T-helper 17 cell (primary cell): ENCODE measurements around the gene ANKRD53. TPM values are rescaled to one million over a fixed set of nuclear protein-coding genes. Genes with fewer than 3 reads are reported as not detected.
A peak's percentile ranks its signal among the peaks of the same experiment; 100 is the strongest.
"Not testable (repeated sequence)": the region's sequence is repeated elsewhere in the genome, so short reads cannot be mapped to it uniquely, and the experiment has no call there.

ENCODE experiments used
- ATAC-seq: fragments of 150-1000 bp; cut with Tn5 transposase; 2 replicates; pipeline ENCODE4 v1.10.0; 2021; ENCODE audit warnings: mild to moderate bottlenecking, moderate library complexity
- DNase-seq, 3 donors: peaks; one replicate each; pipeline versions ENCODE4 v3.0.0 to v3.0.0-alpha.2; 2020 to 2021
- H3K9me3 ChIP-seq: one replicate; pipeline ENCODE4 v1.7.0; 2013; ENCODE audit warnings: low read length, mild to moderate bottlenecking; ENCODE audit not compliant: control insufficient read depth, poor library complexity, severe bottlenecking
- H3K27ac Mint-ChIP-seq: one replicate; pipeline ENCODE4 v1.8.0; 2022; ENCODE audit warnings: mild to moderate bottlenecking, moderate library complexity, mixed read lengths
- H3K27me3 Mint-ChIP-seq: one replicate; pipeline ENCODE4 v1.8.0; 2022; ENCODE audit warnings: mixed read lengths
- H3K36me3 Mint-ChIP-seq: one replicate; pipeline ENCODE4 v1.8.0; 2022; ENCODE audit warnings: low read depth, mixed read lengths
- H3K4me1 Mint-ChIP-seq: one replicate; pipeline ENCODE4 v1.8.0; 2022; ENCODE audit warnings: mild to moderate bottlenecking, mixed read lengths
- H3K4me3 Mint-ChIP-seq: one replicate; pipeline ENCODE4 v1.8.0; 2022; ENCODE audit warnings: mild to moderate bottlenecking, moderate library complexity, mixed read lengths
- total RNA-seq, 4 donors: library from RNA in 2 of 4; stranded (reverse) in 2 of 4; gene quantifications; one replicate each; pipeline ENCODE4 v1.2.3 and lab custom pipeline; 2022 to 2026

The ANKRD53 gene
- total RNA-seq, 2 donors from 2014 or later, result 0.34 to 0.80 TPM

DNA sequence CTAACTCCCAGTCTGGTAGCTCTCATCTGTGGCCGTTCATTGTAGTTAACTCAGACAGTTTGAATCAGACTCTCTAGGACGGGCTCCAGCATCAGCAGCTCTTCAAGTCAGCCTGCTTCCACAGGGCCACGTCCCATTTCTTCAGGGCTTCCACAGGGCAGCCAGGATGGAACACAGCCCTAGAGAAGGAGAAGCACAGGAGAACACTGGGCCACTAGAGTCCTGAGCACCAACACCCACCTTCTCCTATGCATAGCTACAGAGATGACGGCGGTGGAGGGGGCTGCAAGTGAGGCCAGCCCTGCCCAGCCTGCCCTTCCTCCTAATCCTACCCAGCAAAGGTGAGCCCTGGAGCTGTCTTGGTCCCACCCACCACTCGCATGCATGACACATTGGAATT, 26.4 kb downstream of the ANKRD53 start:
- H3K9me3 ChIP-seq, result no peaks in the 10 kb centered on the region
- H3K4me3 Mint-ChIP-seq, result no peak overlapping the region
- H3K27ac Mint-ChIP-seq, result no peak overlapping the region
- ATAC-seq, result no peak
- H3K36me3 Mint-ChIP-seq, result no peaks in the 10 kb centered on the region
- DNase-seq, result no peak
- peaks cover 18% of the 10 kb centered on the region for H3K27me3 Mint-ChIP-seq
- peaks cover 8% of the 10 kb centered on the region for H3K4me1 Mint-ChIP-seq

DNA sequence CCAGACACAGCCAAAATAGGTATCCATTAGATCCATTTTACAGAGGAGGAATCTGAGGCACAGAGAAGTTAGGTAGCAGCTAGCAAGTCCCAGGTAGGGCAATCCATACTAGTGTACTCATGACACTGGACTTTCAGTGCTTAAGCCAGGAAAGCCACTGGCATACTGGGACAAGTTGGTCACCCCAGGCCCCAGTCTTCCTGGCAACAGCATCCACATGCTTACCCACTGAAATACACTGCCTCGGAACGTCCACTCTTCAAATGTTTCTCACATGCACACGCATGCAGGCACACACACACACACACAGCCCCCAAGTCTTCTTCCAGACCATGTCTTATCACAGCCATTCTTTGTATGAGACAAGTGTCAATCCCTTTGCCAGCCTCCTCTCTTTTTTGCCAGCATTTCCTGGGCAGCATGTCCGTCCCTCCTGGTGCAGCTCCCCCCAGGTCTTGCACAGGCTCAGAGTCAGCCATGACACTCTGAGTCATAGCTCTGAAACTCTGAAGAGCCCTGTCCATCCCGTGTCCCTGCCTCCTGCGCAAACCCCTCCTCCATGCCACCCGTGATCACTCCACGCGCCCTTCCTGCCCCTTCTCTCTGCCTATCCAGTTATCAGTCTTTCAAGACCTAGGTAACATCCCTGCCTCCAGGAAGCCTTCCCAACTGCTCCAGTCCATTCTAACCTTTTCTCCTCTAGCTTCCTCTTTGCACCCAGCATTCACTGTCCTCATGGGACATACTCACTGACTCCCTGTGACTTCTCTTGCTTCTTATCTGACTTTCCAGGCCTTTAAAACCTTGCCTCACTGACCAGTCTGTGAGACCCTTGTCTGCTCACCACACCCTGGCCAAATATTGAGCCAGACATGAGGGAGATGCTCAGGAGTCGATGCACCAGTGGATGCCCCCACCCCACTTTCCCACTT, 27.1 kb downstream of the ANKRD53 start:
- no peak overlapping the region for H3K27ac Mint-ChIP-seq
- H3K4me1 Mint-ChIP-seq, result peaks cover 8% of the 10 kb centered on the region

DNA sequence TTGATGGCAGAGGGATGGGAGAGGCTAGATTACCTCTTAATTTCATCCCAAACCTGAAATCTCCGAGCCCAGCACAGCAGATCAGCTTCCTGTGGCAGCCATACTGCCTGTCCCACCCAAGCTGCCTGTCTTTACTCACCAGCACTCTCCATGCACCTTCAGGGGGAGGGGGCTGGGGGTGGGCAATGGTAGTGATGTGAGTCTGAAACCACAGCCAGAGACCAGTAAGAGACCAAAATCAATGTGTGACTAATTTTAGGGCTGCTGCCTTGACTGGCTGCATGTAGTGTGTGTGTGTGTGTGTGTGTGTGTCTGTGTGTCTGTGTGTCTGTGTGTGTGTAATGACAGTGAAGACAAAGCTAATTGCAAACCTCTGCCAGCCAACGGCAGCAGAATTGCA, 27.9 kb downstream of the ANKRD53 start:
- Mint-ChIP-seq H3K36me3 (peaks cover 2% of the 10 kb centered on the region), H3K27ac (no peak overlapping the region), H3K4me3 (no peak overlapping the region), H3K4me1 (peaks cover 6% of the 10 kb centered on the region), H3K27me3 (peaks cover 24% of the 10 kb centered on the region)
- ATAC-seq (no peak), DNase-seq (no peak)
- H3K9me3 ChIP-seq, result no peaks in the 10 kb centered on the region

More for the DNA sequence above, 27.1 kb downstream of the ANKRD53 start:
- Mint-ChIP-seq H3K27me3 (peaks cover 24% of the 10 kb centered on the region), H3K36me3 (peaks cover 2% of the 10 kb centered on the region), H3K4me3 (no peak overlapping the region)
- H3K9me3 ChIP-seq, result no peaks in the 10 kb centered on the region
- ATAC-seq (no peak), DNase-seq (no peak)

DNA sequence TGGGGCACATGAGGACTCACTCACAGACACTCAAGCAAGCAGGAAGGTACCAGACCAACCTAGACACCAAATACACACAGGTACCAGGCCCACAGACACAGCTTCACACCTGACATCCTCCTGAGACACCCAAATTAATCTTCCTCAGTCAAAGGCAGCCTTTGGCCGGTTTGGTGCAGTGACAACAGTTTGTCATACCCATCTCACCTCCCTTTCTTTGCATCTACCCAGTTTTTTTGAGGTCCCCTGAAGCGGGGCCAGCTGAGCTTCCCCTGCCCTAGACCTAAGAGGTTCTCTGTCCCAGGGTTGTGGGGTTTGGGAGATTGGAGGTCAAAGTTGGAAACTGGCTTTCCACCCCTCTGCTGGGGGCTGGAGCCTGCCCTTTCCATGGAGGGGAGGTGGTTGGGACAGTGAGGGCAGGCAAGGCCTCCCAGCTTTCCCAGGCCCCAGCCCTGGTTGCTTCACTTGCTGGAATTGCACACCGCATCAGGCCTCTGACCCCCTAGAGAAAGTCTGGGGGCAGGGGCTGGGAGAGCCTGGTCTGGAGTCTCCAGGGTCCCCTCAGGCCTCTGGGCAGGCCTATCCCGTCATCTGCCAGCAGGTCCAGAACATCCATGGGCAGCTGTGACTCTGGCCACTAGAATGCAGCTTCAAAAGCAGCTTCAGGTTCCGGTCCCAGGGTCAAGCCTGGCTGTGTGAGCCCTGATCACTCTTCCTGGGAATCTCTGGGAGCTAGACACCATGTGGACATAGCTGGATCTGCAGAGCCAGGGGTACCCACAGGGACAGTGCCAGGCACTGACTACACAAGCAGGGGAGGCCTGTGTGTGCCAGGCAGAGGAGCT, 28.7 kb downstream of the ANKRD53 start:
- ATAC-seq (no peak), DNase-seq (no peak)
- H3K9me3 ChIP-seq, result no peaks in the 10 kb centered on the region
- Mint-ChIP-seq H3K27me3 (peaks cover 32% of the 10 kb centered on the region), H3K4me3 (no peak overlapping the region), H3K27ac (no peak overlapping the region), H3K36me3 (peaks cover 2% of the 10 kb centered on the region), H3K4me1 (peaks cover 6% of the 10 kb centered on the region)

DNA sequence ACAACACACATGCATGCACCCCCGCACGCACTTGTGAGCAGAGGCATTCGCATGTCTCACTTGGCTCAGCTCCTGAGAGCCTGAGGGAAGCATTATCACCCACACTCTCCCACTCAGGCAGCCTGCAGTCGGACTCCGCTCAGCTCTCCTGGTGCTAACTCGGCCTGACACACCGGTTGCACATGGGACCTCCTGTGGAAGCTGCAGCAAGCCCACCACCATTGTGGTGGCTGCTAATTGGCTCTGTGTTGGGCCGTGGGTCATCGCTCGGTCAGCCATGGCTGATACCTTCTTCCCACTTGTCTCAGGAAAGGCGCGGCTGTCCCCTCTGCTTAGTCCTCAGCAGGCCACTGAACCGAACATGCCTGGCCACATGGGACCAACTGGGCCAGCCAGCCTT, 29.9 kb downstream of the ANKRD53 start:
- Mint-ChIP-seq H3K36me3 (peaks cover 2% of the 10 kb centered on the region), H3K4me1 (peaks cover 6% of the 10 kb centered on the region), H3K27ac (no peak overlapping the region), H3K4me3 (no peak overlapping the region), H3K27me3 (peaks cover 35% of the 10 kb centered on the region)
- no peaks in the 10 kb centered on the region for H3K9me3 ChIP-seq
- ATAC-seq, result no peak
- DNase-seq, result no peak

DNA sequence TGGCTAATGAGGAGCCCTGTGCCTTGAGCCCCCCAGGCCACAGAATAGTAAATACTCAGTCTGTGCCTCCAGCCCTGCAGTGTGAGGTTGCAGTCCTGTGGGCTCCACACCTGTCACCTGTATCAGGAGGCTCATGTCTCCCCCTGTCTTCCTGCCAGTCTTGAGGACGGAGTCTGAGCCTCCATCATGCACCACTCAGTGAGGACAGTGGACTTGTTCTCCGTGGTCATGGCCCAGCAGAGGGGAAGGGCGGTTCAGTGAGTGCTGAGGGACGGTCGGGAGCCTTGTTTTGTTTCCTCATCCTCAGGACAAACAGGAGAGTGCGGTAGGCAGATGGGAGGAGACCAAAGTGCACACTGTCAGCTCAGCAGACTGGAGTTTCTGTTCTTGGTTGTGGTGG, 33.4 kb downstream of the ANKRD53 start:
- not testable (repeated sequence) for DNase-seq, H3K4me3 Mint-ChIP-seq, ATAC-seq, H3K9me3 ChIP-seq, H3K27ac Mint-ChIP-seq, H3K4me1 Mint-ChIP-seq, H3K36me3 Mint-ChIP-seq
- H3K27me3 Mint-ChIP-seq, result peaks cover 26% of the 10 kb centered on the region

DNA sequence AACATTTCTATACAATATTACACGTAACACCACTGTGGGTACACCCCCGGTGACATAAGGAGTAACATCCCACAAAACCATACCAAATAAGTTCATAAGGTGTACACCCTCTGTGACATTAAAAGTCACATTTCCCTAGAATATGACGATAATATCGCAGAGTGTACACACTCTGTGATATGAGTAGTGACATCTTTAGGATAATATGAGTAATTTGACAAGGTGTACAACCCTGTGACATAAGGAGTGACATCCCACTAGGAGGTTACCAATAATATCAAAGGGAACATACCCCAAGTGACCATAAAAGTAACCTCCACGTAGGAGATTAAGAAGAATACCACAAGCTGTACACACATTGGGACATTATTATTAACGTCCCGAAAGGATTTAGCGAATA, 40.2 kb downstream of the ANKRD53 start:
- no peak overlapping the region for H3K27ac Mint-ChIP-seq
- H3K36me3 Mint-ChIP-seq, result no peaks in the 10 kb centered on the region
- H3K27me3 Mint-ChIP-seq, result peaks cover 5% of the 10 kb centered on the region
- peaks cover 5% of the 10 kb centered on the region for H3K4me1 Mint-ChIP-seq
- DNase-seq (no peak), ATAC-seq (no peak)
- no peak overlapping the region for H3K4me3 Mint-ChIP-seq
- H3K9me3 ChIP-seq, result no peaks in the 10 kb centered on the region

DNA sequence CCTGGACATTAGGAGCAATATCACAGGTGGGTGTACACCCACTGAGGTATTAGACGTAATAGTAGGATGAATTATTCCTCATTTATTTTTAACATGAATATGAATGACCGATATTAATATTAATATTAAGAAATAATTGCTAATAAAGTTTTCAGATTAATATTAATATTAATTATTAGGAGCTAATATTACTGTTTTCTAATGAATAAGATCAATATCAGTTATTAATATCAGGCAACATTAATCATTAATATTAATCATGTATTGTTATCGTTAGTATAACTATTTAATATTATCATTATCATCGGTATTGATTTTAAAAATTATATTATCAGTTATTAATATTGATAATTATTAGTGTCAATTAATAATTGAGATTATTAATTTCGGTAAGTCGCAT, 41.6 kb downstream of the ANKRD53 start:
- H3K9me3 ChIP-seq, DNase-seq, H3K27ac Mint-ChIP-seq, H3K36me3 Mint-ChIP-seq, H3K27me3 Mint-ChIP-seq, H3K4me1 Mint-ChIP-seq, ATAC-seq, H3K4me3 Mint-ChIP-seq: not testable (repeated sequence)

DNA sequence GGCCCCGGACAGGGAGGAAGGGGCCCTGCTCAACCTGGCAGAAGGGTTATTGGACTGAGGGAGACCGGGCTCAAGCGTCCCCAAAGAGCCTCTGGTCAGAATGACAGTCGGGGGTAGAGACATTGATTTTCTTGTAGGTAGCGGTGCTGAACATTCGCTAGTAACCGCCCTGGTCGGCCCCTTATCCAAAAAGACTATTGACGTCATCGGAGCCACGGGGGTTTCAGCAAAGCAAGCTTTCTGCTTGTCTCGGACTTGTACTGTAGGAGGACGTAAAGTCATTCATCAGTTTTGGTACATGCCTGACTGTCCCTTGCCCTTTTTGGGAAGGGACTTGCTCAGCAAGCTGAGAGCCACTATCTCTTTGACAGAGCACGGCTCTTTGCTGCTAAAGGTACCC, 43.0 kb downstream of the ANKRD53 start:
- not testable (repeated sequence) for H3K4me1 Mint-ChIP-seq, H3K36me3 Mint-ChIP-seq, H3K4me3 Mint-ChIP-seq, ATAC-seq, H3K9me3 ChIP-seq, DNase-seq
- Mint-ChIP-seq H3K27ac (peak overlapping the region; percentile 88), H3K27me3 (peaks cover 12% of the 10 kb centered on the region)

DNA sequence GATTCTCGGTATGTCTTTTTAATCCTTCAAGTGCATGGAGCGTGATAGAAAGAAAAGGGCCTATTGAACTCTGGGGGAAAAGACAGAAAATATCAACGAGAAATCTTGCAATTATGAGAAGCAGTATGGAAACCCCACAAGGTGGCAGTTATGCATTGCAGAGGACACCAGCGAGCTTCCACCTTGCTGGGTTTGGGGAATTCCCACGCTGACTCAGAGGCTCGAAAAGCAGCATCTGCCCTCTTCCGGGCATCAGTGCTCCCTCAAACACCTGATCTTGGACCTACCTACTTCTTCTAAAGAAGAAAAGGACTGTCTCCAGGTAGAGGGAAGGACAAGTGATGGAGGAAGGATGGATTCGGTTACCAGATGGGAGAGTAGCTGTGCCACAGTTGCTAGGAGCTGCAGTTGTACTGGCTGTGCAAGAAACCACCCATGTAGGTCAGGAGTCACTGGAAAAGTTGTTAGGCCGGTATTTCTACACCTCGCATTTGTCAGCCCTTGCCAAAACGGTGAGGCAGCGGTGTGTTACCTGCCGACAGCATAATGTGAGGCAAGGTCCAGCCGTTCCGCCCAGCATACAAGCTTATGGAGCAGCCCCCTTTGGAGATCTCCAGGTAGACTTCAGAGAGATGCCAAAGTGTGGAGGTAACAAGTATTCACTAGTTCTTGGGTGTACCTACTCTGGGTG, 45.3 kb downstream of the ANKRD53 start:
- ATAC-seq, H3K4me3 Mint-ChIP-seq, H3K4me1 Mint-ChIP-seq, H3K36me3 Mint-ChIP-seq, H3K9me3 ChIP-seq: not testable (repeated sequence)
- peak in 2 of 3 donors; percentile 37 to 45 for DNase-seq
- peaks cover 12% of the 10 kb centered on the region for H3K27me3 Mint-ChIP-seq
- H3K27ac Mint-ChIP-seq, result peak overlapping the region; percentile 66

Other genes starting within 250 kb of the ANKRD53 start
- gene ADD2, start 210.4 kb upstream of the ANKRD53 start, total RNA-seq, result 1 to 10 TPM in 1 of 2 donors, under 1 TPM in 1; 0.34 to 1.3 TPM
- gene FIGLA, start 188.0 kb upstream of the ANKRD53 start, total RNA-seq, result not detected
- gene CLEC4F, start 158.0 kb upstream of the ANKRD53 start, total RNA-seq, result under 1 TPM in 1 of 2 donors, not detected in 1; 0.15 TPM
- under 1 TPM in 1 of 2 donors, not detected in 1; 0.23 TPM for gene CD207, start 142.8 kb upstream of the ANKRD53 start, total RNA-seq
- not detected for gene VAX2, start 78.1 kb upstream of the ANKRD53 start, total RNA-seq
- not detected for gene ATP6V1B1, start 42.7 kb upstream of the ANKRD53 start, total RNA-seq
- gene TEX261, start 16.2 kb downstream of the ANKRD53 start, total RNA-seq, result 10 to 100 TPM; 30.0 to 31.3 TPM
- gene NAGK, start 90.0 kb downstream of the ANKRD53 start, total RNA-seq, result 100 to 1,000 TPM in 1 of 2 donors, 10 to 100 TPM in 1; 75.0 to 102 TPM
- 10 to 100 TPM in 1 of 2 donors, 1 to 10 TPM in 1; 9.6 to 11.3 TPM for gene MCEE, start 151.6 kb downstream of the ANKRD53 start, total RNA-seq
- gene MPHOSPH10, start 152.0 kb downstream of the ANKRD53 start, total RNA-seq, result 10 to 100 TPM; 28.3 to 42.3 TPM
- 1 to 10 TPM; 2.4 to 2.9 TPM for gene PAIP2B, start 248.5 kb downstream of the ANKRD53 start, total RNA-seq